Osteoblast (primary cell): ENCODE measurements around the gene ADCY9. TPM values are rescaled to one million over a fixed set of nuclear protein-coding genes. Genes with fewer than 3 reads are reported as not detected.

Experiments used
- DNase-seq: peaks from one replicate; pipeline ENCODE4 v3.0.0; 2011; ENCODE audit warnings: low spot score, mixed read lengths; ENCODE audit not compliant: insufficient read length; ENCODE audit errors: missing footprints
- H2AFZ ChIP-seq: 2 replicates; pipeline ENCODE4 v1.6.0; 2011; ENCODE audit warnings: mild to moderate bottlenecking, low read length
- H3K27ac ChIP-seq: 2 replicates; pipeline ENCODE4 v1.5.1; 2011; ENCODE audit warnings: mild to moderate bottlenecking, low read depth, low read length, moderate library complexity
- H3K27me3 ChIP-seq: 2 replicates; pipeline ENCODE4 v1.6.0; 2012; ENCODE audit warnings: mild to moderate bottlenecking, control low read depth, inconsistent platforms, low read length, moderate library complexity; ENCODE audit not compliant: insufficient read depth
- H3K36me3 ChIP-seq: 2 replicates; pipeline ENCODE4 v1.5.1; 2011; ENCODE audit warnings: mild to moderate bottlenecking, low read length, control low read depth, moderate library complexity; ENCODE audit not compliant: insufficient read depth
- H3K4me1 ChIP-seq: 2 replicates; pipeline ENCODE4 v1.5.1; 2011; ENCODE audit warnings: mild to moderate bottlenecking, low read length, control low read depth, moderate library complexity; ENCODE audit not compliant: insufficient read depth
- H3K4me2 ChIP-seq: 2 replicates; pipeline ENCODE4 v1.6.0; 2011; ENCODE audit warnings: mild to moderate bottlenecking, low read length; ENCODE audit not compliant: insufficient read depth
- H3K4me3 ChIP-seq: fragments of 200-600 bp; sonication (generic); 3 replicates; pipeline ENCODE4 v1.5.1; 2012; ENCODE audit warnings: mild to moderate bottlenecking, low read length, inconsistent platforms; ENCODE audit not compliant: insufficient read depth
- H3K79me2 ChIP-seq: 2 replicates; pipeline ENCODE4 v1.6.0; 2012; ENCODE audit warnings: mild to moderate bottlenecking, low read length, control low read depth, inconsistent platforms; ENCODE audit not compliant: insufficient read depth
- H3K9me3 ChIP-seq: 2 replicates; pipeline ENCODE4 v1.5.1; 2011; ENCODE audit warnings: low read depth, low read length, control low read depth
- H4K20me1 ChIP-seq: 2 replicates; pipeline ENCODE4 v1.6.0; 2012; ENCODE audit warnings: mild to moderate bottlenecking, low read length, control low read depth; ENCODE audit not compliant: insufficient read depth
- total RNA-seq: library from RNA; depleted of rRNA; stranded (reverse); fragments of >200 nt; gene quantifications from 2 replicates; pipeline ENCODE4 v1.2.3, GENCODE V29; 2012
- TF ChIP-seq, protein P1 (sequence below): IDR thresholded peaks from 2 replicates; pipeline ENCODE4 v1.5.1; 2011; ENCODE audit warnings: mild to moderate bottlenecking, low read depth, low read length, moderate library complexity; ENCODE audit errors: extremely low read depth

The ADCY9 gene
- total RNA-seq, 1 donor = 29.3 TPM

DNA sequence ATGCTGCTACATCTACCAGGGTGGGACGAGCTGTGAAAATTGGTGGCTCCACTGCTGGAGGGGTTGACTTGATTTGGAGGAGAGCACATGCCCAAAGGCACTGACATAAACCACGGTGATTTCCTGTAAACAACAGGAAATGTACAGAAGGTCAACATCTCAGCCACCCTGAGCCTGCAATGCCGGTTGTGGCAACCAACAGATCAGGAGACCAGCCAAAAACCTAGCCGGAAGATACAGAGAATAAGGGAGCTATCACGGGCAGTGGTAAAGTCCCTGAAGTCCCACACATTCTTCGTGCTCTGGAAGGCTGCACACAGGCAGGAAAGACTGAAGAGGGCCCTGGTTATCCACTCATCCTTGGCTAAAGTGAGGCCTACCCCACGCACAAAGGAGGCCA, 56.2 kb downstream of the ADCY9 start:
- Histone ChIP-seq H3K9me3 (peaks cover 5% of the 10 kb centered on the region), H3K27me3 (no peaks in the 10 kb centered on the region), H2AFZ (no peak overlapping the region), H4K20me1 (peaks cover 2% of the 10 kb centered on the region), H3K27ac (no peak overlapping the region), H3K4me2 (no peak overlapping the region), H3K79me2 (peaks cover 4% of the 10 kb centered on the region), H3K4me3 (no peak overlapping the region), H3K36me3 (no peaks in the 10 kb centered on the region), H3K4me1 (no peaks in the 10 kb centered on the region)
- no peak for DNase-seq
- TF ChIP-seq, protein P1, sequence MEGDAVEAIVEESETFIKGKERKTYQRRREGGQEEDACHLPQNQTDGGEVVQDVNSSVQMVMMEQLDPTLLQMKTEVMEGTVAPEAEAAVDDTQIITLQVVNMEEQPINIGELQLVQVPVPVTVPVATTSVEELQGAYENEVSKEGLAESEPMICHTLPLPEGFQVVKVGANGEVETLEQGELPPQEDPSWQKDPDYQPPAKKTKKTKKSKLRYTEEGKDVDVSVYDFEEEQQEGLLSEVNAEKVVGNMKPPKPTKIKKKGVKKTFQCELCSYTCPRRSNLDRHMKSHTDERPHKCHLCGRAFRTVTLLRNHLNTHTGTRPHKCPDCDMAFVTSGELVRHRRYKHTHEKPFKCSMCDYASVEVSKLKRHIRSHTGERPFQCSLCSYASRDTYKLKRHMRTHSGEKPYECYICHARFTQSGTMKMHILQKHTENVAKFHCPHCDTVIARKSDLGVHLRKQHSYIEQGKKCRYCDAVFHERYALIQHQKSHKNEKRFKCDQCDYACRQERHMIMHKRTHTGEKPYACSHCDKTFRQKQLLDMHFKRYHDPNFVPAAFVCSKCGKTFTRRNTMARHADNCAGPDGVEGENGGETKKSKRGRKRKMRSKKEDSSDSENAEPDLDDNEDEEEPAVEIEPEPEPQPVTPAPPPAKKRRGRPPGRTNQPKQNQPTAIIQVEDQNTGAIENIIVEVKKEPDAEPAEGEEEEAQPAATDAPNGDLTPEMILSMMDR = no peak

DNA sequence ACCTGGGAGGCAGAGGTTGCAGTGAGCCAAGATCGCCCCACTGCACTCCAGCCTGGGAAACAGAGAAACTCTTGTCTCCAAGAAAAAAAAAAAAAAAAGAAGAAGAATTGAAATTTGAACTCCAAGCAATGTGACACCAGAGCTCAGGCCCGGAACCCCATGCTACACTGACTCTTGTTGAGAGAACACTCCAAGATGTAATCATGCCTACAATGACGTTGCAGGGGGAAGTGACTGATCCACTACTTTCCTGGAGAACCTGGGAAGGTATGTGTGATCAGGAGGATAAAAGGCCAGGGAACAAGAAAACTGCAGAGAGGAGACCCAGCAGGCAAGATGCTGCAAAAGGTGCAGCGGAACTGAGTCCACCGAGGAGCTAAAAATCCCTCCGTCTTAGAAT, 57.9 kb downstream of the ADCY9 start:
- Histone ChIP-seq H3K9me3 (peaks cover 5% of the 10 kb centered on the region), H3K79me2 (peaks cover 4% of the 10 kb centered on the region), H2AFZ (no peak overlapping the region), H3K27me3 (no peaks in the 10 kb centered on the region), H3K27ac (no peak overlapping the region), H3K36me3 (no peaks in the 10 kb centered on the region), H3K4me1 (peaks cover 10% of the 10 kb centered on the region), H4K20me1 (peaks cover 2% of the 10 kb centered on the region), H3K4me2 (no peak overlapping the region), H3K4me3 (no peak overlapping the region)
- DNase-seq = no peak
- TF ChIP-seq, protein P1 = no peak

- Histone ChIP-seq H3K79me2 (peaks cover 4% of the 10 kb centered on the region), H3K27me3 (no peaks in the 10 kb centered on the region), H4K20me1 (peaks cover 2% of the 10 kb centered on the region), H3K27ac (no peak overlapping the region), H3K4me2 (no peak overlapping the region), H2AFZ (no peak overlapping the region), H3K4me1 (peaks cover 19% of the 10 kb centered on the region), H3K4me3 (no peak overlapping the region), H3K9me3 (peaks cover 5% of the 10 kb centered on the region), H3K36me3 (no peaks in the 10 kb centered on the region)
- TF ChIP-seq, protein P1 = no peak
- no peak for DNase-seq
Observed at GRCh38 chr16:4057439-4057877, 58.8 kb downstream of the ADCY9 start.

DNA sequence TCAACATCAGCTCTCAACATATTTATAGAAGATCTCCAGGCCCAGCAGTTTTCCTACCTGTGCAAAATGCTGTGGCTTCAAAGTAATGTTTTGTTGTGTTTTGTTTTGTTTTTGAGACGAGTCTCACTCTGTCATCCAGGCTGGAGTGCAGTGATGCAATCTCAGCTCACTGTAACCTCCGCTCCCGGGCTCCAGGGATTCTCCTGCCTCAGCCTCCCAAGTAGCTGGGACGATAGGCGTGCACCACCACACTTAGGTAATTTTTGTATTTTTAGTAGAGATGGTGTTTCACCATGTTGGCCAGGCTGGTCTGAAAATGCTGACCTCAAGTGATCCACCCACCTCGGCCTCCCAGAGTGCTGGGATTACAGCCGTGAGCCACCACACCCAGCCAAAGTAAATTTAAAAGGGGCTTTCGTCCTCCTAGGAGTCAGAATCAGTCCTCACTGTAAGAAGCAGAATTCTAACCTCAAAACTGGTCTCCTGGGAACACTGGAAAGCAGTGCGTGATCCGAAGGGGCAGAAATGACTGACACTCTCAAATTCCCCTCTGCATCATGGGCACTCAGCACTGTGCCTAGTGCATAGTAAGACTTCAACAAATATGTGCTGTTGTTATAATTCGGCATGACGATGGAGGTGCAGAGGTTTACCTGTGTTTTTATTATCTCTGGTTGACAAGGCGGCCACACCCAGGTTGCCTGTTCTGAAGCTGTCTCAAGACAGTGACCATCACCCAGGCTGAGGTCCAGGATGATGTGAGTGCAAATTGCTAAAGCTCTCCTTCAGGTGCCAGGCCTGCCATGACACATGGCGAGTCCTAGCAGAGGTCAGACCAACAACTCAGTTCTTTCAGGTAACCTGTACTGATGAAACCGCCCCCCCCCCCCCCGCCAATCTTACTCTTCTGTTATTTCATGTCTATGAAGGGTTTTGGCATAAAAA, 59.8 kb downstream of the ADCY9 start:
- H4K20me1 ChIP-seq = peaks cover 2% of the 10 kb centered on the region
- TF ChIP-seq, protein P1 = no peak
- peaks cover 5% of the 10 kb centered on the region for H3K9me3 ChIP-seq

More for the DNA sequence above, 59.8 kb downstream of the ADCY9 start:
- Histone ChIP-seq H3K4me1 (peaks cover 22% of the 10 kb centered on the region), H3K27me3 (no peaks in the 10 kb centered on the region), H3K36me3 (no peaks in the 10 kb centered on the region), H3K79me2 (peaks cover 4% of the 10 kb centered on the region), H3K27ac (no peak overlapping the region), H3K4me2 (no peak overlapping the region), H2AFZ (no peak overlapping the region), H3K4me3 (no peak overlapping the region)
- DNase-seq = no peak
